ENCODE results near the gene BCO1.

Gene BCO1

DNA sequence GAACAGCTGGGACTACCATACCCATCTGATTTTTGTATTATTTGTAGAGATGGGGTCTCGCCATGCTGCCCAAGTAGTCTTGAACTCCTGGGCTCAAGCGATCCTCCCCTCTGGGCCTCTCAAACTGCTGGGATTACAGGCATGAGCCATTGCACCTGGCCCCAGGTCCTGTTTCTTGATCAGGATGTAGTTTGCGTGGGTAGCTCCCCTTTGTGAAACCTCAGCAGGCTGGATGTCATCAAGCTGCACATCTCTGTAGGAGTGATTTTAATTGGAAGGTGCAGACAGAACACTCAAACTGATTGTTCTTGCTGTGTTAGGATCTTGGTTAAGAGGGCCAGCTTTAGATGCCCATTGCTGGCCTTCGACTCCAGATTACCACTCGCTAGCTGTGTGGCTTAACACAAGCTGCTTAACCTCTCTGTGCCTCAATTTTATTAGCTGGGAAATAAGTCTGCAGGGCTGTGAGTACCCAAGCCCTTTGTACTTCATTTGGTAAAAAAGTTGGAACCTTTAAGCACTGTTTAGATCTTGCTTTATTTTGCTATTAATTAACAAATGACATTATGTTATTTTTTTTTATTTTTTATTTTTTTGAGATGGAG lies 16.5 kb downstream of the BCO1 start:
- H3K27me3 Mint-ChIP-seq = peaks cover 2% of the 10 kb centered on the region
- no peaks in the 10 kb centered on the region for H3K4me1 Mint-ChIP-seq
- no peak overlapping the region for H3K4me3 Mint-ChIP-seq
- no peaks in the 10 kb centered on the region for H3K36me3 Mint-ChIP-seq
- H3K27ac Mint-ChIP-seq = no peak overlapping the region
- no peaks in the 10 kb centered on the region for H3K9me3 Mint-ChIP-seq

DNA sequence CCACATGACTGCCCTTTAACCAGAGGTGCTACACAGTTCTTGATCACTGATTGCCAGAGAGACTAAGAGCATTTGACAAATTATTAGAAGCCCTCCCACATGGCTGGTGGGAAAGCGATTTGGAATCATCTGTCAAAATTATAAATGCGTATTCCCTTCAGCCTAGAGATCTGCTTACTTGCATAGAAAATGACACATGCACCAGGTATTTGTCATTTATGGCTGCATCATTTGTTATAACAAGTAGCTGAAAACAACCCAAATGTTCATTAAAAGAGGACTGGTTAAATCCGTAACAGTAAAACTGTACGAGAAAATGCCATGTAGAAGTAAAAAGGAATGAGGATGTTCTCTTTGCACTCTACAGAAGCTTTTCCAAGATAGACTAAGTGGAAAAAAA lies 21.4 kb downstream of the BCO1 start:
- Mint-ChIP-seq H3K27ac (no peak overlapping the region), H3K4me3 (no peak overlapping the region), H3K9me3 (no peaks in the 10 kb centered on the region), H3K36me3 (no peaks in the 10 kb centered on the region), H3K27me3 (no peaks in the 10 kb centered on the region), H3K4me1 (no peaks in the 10 kb centered on the region)

DNA sequence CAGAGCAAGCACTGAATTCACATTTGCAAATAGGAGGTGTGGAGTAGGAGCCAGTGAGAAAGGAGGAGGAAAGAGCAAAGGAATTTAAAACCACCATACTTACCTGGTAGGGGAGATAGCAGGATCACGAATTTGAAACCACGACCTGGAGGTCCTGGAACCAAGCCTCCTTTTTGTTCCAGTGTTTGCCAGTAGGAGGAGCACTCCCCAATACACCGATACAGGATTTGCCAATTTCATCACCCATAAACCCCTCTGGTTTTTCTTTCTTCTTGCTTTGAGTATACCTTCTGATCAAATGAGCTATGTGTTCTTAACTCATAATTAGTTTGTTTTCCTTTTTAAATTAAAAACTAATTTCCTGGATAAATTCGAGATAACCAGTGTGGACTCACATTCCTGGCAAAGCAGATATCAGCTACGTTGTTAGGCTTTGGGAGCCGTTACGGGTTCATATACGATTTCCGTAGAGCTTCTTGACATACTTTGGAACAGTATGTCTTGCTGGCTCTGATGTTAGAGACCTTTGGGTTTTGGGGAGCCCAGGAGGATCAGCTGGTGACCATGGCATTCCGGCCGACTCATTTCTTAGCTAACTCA lies 22.7 kb downstream of the BCO1 start:
- H3K27ac Mint-ChIP-seq = no peak overlapping the region
- no peaks in the 10 kb centered on the region for H3K36me3 Mint-ChIP-seq
- no peaks in the 10 kb centered on the region for H3K9me3 Mint-ChIP-seq
- H3K4me3 Mint-ChIP-seq = no peak overlapping the region
- H3K27me3 Mint-ChIP-seq = peaks cover 4% of the 10 kb centered on the region
- H3K4me1 Mint-ChIP-seq = no peaks in the 10 kb centered on the region

DNA sequence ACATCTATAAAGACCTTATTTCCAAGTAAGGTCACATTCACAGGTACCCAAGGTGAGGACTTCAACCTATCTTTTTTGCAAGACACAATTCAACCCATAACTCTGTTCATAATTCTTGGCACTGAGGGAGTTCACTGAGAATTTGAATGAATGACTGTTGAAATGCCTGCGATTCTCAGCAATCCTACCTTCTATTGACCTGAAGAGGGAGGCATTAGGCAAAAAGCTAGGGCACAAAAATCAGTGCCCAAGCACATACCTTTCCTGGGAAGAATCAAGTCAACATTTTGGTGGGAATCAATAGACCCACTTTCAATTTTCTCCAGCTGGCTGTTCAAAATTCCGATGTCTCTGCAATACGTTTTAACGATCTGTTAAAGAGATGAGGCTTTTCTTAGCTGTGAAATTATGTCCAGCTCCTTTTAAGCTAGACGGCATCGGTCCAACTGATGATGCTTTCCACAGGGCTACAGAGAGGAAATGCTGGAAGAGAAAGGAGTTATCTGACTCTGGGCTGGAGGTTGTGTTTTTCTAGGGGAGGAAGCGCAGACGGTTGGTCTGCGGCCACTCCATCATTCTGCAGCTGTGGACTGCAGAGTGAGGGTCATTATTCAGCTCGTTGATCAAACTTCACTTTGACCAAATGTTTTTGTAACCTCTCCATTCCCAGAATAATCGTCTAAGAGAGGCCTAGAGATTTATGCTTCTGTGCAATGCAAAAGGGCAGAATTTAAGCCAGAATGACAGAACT lies 25.2 kb downstream of the BCO1 start:
- Mint-ChIP-seq H3K9me3 (no peaks in the 10 kb centered on the region), H3K27me3 (peaks cover 4% of the 10 kb centered on the region), H3K4me1 (no peaks in the 10 kb centered on the region), H3K27ac (no peak overlapping the region), H3K36me3 (no peaks in the 10 kb centered on the region), H3K4me3 (no peak overlapping the region)

DNA sequence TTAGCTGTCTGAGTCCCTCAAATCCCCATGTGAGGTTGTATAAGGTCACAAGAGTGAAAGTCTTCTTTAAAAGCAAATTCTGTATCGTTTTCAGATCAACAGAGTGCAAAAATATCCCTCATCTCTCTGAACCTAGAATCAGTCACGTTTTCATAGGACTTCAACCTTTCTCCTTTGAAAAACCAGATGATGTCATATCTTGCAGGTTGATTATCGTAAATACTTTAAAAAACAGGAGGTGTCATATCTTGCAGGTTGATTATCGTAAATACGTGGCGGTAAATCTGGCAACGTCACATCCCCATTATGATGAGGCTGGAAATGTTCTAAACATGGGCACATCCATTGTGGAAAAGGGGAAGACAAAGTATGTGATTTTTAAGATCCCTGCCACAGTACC lies 25.9 kb downstream of the BCO1 start:
- no peak overlapping the region for H3K4me3 Mint-ChIP-seq
- no peaks in the 10 kb centered on the region for H3K4me1 Mint-ChIP-seq
- no peak overlapping the region for H3K27ac Mint-ChIP-seq
- H3K9me3 Mint-ChIP-seq = no peaks in the 10 kb centered on the region
- peaks cover 4% of the 10 kb centered on the region for H3K27me3 Mint-ChIP-seq
- H3K36me3 Mint-ChIP-seq = no peaks in the 10 kb centered on the region

DNA sequence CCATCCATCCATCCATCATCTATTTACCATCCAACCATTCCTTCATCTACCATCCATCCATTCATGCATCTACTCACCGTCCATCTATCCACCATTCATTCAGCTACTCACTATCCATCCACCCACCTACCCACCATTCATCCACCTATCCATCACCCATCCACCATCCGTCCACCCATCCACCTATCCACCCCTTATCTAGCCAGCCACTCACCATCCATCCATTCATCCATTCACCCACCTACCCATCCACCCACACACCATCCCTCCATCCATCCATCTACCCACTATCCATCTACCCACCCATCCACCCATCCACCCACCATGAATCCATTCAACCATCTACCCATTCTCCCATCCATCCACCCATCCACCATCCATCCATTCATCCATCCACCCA lies 26.6 kb downstream of the BCO1 start:
- no peaks in the 10 kb centered on the region for H3K4me1 Mint-ChIP-seq
- peaks cover 4% of the 10 kb centered on the region for H3K27me3 Mint-ChIP-seq
- H3K27ac Mint-ChIP-seq = no peak overlapping the region
- H3K36me3 Mint-ChIP-seq = no peaks in the 10 kb centered on the region
- H3K9me3 Mint-ChIP-seq = no peaks in the 10 kb centered on the region
- H3K4me3 Mint-ChIP-seq = no peak overlapping the region

DNA sequence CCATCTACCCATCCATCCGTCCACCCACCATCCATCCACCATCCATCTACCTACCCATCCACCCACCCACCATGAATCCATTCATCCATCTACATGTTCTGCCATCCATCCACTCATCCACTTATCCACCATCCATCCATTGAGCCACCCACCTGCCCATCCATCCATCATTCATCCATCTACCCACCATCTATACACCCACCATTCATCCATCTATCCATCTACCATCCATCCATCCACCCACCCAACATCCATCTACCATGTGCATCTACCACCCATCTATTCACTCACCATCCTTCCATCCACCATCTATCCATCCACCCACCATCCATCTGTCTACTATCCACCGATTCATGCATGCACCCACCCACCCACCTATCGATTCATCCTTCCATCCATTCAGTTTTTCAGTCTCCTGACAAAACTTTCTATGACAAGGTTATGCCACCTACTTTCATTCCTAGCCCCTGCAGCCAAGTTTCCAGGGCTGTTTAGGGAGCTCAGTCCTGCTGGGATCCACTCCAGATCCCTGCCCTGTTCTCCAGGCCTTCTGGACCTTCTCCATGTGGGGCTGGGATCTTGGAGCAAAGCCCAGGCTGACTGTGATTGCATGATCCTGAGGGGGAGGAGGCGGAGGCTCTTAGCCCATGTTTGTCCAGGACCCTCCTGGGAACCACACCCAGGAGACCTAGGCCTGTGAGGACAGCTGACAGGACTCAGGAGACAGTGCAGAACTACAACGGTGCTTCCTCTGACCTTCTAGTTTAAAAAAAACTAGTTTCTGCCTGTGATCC lies 27.4 kb downstream of the BCO1 start:
- no peaks in the 10 kb centered on the region for H3K9me3 Mint-ChIP-seq
- no peaks in the 10 kb centered on the region for H3K4me1 Mint-ChIP-seq
- H3K27me3 Mint-ChIP-seq = peaks cover 4% of the 10 kb centered on the region
- H3K36me3 Mint-ChIP-seq = no peaks in the 10 kb centered on the region
- H3K27ac Mint-ChIP-seq = no peak overlapping the region
- H3K4me3 Mint-ChIP-seq = no peak overlapping the region

DNA sequence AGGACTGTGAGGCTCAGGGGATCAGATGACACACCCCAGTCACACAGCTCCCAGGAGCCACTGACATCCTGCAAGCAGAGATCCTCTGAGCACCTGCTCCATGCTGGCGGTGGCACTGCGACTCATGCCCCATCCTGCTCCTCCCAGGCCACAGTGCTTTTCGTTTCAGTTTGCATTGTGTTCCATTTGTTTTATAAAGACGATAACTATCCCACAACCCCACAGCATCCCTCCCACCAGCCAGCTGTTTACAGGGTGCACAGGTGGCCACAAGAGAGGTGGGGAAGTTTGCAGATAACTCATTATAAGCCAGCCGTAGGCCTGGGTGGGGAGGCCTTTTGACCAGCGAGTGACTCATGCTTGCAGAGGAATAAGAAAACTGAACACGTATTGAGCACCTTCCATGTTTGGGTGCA lies 28.2 kb downstream of the BCO1 start:
- Mint-ChIP-seq H3K9me3 (no peaks in the 10 kb centered on the region), H3K4me1 (no peaks in the 10 kb centered on the region), H3K4me3 (no peak overlapping the region), H3K36me3 (no peaks in the 10 kb centered on the region), H3K27me3 (peaks cover 4% of the 10 kb centered on the region), H3K27ac (no peak overlapping the region)

DNA sequence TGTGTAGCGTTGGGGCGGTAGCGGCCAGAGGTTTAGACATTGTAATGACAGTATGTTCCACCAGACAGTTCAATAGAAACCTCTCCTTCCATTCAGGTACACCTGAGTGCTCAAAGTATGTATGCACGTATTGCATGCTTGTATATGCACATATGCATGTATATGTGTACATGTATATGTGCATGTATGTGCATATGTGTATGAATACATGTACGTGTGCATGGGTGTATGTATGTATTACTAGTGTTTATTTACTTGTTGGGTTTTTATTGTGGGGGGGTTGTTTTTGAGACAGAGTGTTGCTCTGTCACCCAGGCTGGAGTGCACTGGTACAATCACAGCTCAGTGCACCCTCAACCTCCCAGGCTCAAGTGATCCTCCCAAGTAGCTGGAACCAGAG lies 30.0 kb downstream of the BCO1 start:
- Mint-ChIP-seq H3K36me3 (no peaks in the 10 kb centered on the region), H3K27ac (no peak overlapping the region), H3K9me3 (no peaks in the 10 kb centered on the region), H3K4me1 (no peaks in the 10 kb centered on the region), H3K27me3 (peaks cover 4% of the 10 kb centered on the region), H3K4me3 (no peak overlapping the region)

DNA sequence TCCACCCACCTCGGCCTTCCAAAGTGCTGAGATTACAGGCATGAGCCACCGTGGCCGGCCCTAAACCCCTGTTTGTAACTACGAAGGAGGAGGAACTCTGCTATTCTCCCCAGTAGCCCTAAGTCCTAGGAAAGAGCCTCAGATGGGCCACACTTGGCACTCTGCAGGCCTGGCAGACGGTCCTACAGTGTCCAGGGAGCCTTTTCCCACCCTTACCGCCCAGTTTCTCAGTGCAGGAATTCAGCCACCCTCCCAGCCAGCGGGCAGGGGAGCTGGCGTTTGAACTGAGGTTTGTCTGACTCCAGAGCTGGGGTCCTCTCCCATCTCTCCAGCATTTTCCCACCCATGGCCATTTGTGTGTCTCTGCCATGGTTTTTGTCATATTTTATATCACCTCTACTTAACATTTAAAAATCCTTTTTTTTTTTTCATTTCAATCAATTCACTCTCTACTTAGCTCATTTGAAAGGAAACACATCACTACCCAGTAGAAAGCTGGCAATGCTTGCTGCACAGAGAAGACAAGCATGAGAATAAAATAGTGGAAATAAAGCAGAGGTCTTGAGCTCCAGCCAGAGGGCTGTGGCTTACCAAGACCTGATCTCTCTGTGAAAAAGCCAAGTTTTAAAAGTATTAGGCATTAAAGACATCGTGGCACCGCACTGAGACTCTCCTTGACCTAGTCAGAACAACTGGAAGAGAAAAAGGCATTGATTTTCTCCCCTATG lies 34.9 kb downstream of the BCO1 start:
- Mint-ChIP-seq H3K27ac (no peak overlapping the region), H3K36me3 (no peaks in the 10 kb centered on the region), H3K27me3 (no peaks in the 10 kb centered on the region), H3K4me1 (no peaks in the 10 kb centered on the region), H3K4me3 (no peak overlapping the region), H3K9me3 (no peaks in the 10 kb centered on the region)

DNA sequence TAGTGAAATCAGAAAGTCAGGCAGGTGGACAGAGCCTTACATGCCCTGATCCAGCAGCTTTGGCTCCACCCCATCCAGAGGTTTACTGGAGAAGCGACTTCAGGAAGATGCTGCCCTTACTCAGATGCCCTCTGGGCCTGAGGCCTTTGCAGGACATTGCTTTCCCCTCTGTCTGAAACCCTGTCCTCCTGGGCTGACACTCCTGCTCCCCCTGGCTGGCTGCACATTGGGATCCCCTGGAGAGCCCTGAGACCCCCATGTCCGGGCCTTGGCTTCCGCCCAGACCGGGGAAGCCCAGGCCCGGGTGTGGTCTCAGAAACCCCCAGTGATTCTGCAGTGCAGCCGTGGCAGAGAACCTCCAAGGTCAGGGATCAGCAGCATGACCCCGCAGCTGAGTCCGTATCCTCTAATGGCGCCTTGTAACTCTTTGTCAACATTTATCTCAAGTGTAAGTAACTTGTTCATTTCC lies 36.6 kb downstream of the BCO1 start:
- Mint-ChIP-seq H3K27ac (no peak overlapping the region), H3K4me3 (no peak overlapping the region), H3K9me3 (no peaks in the 10 kb centered on the region), H3K36me3 (no peaks in the 10 kb centered on the region), H3K4me1 (no peaks in the 10 kb centered on the region), H3K27me3 (no peaks in the 10 kb centered on the region)

DNA sequence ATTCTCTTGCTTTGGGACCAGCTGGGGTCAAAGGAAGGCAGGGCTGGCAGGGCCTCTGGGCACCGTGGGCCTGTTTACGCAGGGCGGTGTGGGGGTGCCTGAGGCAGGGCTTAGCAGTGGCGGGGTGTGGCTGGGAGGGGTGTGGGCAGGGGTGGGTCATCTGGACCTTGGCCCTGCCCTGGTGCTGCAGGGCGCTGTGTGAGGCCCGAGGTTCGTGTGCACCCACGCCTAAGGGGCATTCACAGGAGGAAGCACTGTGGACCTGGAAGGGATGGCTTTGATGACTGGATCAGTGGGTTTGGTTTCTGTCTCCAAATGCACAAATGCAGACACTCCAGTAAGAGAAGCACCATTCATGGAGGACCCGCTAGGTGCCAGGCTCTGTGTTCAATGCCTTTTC lies 37.3 kb downstream of the BCO1 start:
- H3K27ac Mint-ChIP-seq = no peak overlapping the region
- H3K27me3 Mint-ChIP-seq = no peaks in the 10 kb centered on the region
- no peak overlapping the region for H3K4me3 Mint-ChIP-seq
- H3K9me3 Mint-ChIP-seq = no peaks in the 10 kb centered on the region
- no peaks in the 10 kb centered on the region for H3K36me3 Mint-ChIP-seq
- no peaks in the 10 kb centered on the region for H3K4me1 Mint-ChIP-seq

DNA sequence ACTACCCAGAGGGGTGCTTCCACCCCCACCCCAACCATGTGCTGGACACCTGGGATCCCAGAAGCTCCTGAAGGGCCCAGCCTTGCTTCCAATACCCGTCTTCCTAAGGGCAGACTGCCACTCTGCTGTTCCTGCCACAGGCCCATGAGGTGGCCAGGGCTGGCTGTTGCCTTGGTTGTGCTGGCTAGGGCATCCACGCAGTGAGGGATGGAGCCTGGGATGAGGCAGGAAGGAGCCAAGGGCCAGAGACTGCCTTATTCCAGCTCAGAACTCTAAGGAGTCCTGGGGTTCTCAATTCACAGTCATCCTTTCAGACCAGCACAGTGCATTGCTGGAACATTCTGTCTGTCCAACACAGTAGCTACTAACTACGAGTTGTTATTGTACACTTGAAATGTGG lies 37.8 kb downstream of the BCO1 start:
- no peaks in the 10 kb centered on the region for H3K27me3 Mint-ChIP-seq
- no peaks in the 10 kb centered on the region for H3K9me3 Mint-ChIP-seq
- H3K27ac Mint-ChIP-seq = no peak overlapping the region
- no peak overlapping the region for H3K4me3 Mint-ChIP-seq
- no peaks in the 10 kb centered on the region for H3K36me3 Mint-ChIP-seq
- no peaks in the 10 kb centered on the region for H3K4me1 Mint-ChIP-seq

DNA sequence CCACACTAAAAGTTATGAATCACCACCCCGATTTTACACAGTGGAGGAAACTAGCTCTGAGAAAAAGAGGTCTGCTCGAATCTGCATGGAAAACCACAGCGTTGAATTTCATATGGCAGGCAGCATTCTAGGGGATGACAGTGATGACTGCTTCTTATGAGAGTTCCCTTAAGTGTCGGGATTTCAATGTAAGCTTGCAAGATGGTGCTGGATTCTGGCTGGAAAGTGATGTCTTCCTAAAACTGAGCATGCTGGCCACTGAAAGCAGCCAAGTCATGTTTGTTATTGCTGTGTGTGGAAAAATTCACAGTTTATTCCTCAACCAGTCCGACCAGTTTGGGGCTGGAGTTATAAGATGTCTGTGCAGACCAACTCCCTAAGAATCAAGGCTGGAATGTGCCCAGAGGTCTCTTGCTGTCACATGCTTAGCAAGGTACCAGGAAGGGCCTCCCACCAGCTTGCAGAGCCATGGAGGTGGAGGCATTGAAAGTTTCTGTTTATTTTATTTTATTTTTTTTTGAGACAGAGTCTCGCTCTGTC lies 39.1 kb downstream of the BCO1 start:
- Mint-ChIP-seq H3K9me3 (no peaks in the 10 kb centered on the region), H3K36me3 (no peaks in the 10 kb centered on the region), H3K27ac (no peak overlapping the region), H3K4me3 (no peak overlapping the region), H3K4me1 (no peaks in the 10 kb centered on the region), H3K27me3 (no peaks in the 10 kb centered on the region)

DNA sequence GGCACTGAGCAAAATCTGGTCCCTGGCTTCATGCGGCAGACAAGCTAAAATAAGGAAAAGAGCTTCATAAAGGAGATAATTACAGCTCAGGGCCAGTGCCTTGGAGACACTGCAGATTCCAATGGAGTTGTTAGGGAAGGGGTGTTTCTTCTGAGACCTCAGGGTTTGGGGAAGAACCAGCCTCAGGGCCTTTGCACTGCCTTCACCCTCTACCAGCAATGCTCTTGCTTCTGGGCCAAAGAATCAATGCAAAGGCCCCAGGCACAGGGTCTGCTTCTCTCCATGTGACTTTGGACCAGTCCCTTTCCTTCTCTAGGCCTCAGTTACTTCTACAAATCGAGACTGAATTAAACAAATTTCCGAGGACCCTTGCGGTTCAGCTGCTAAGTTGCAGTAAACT lies 40.0 kb downstream of the BCO1 start:
- Mint-ChIP-seq H3K27ac (no peak overlapping the region), H3K4me1 (no peaks in the 10 kb centered on the region), H3K27me3 (no peaks in the 10 kb centered on the region), H3K9me3 (no peaks in the 10 kb centered on the region), H3K4me3 (no peak overlapping the region), H3K36me3 (no peaks in the 10 kb centered on the region)
